AG09319 (cell line): ENCODE results near the gene KIAA1217.
A peak's percentile ranks its signal among the peaks of the same experiment; 100 is the strongest.

Source experiments
- DNase-seq: peaks from one replicate; pipeline ENCODE4 v3.0.0-alpha.2; 2010; ENCODE audit warnings: low read depth; ENCODE audit errors: extremely low read depth
- CTCF ChIP-seq: IDR thresholded peaks from 2 replicates; pipeline ENCODE4 v1.5.1; 2011; ENCODE audit warnings: low read depth, mild to moderate bottlenecking, inconsistent platforms, low read length, moderate library complexity

The KIAA1217 gene

GRCh38 chr10:24305551-24306506 is 96.9 kb downstream of the KIAA1217 start:
- DNase-seq, result no peak
- TF ChIP-seq CTCF, result no peak

GRCh38 chr10:24306507-24306875 is 97.6 kb downstream of the KIAA1217 start:
- DNase-seq, result no peak
- TF ChIP-seq CTCF, result no peak

- no peak for TF ChIP-seq CTCF
- no peak for DNase-seq
Observed at GRCh38 chr10:24307116-24307515, 98.2 kb downstream of the KIAA1217 start.

GRCh38 chr10:24307696-24308485 is 99.0 kb downstream of the KIAA1217 start:
- DNase-seq, result no peak
- TF ChIP-seq CTCF, result no peak

- no peak for DNase-seq
- peak; percentile 0 for TF ChIP-seq CTCF
Observed at GRCh38 chr10:24310104-24310503, 101.2 kb downstream of the KIAA1217 start.

- no peak for TF ChIP-seq CTCF
- DNase-seq, result no peak
Observed at GRCh38 chr10:24311888-24312287, 103.0 kb downstream of the KIAA1217 start.

- no peak for TF ChIP-seq CTCF
- no peak for DNase-seq
Observed at GRCh38 chr10:24313283-24313682, 104.3 kb downstream of the KIAA1217 start.
